Measurements from ENCODE around the gene SLC22A7.

SLC22A7 gene

GRCh38 chr6:43296780-43297497 lies 1.1 kb upstream of the SLC22A7 start:
- no peak for DNase-seq
- H3K4me3 ChIP-seq (ENCODE audit: low read depth, low read length) = no peak overlapping the region

GRCh38 chr6:43298565-43299337 lies 691 bp downstream of the SLC22A7 start:
- H3K36me3 ChIP-seq = no peaks in the 10 kb centered on the region
- H3K9me3 ChIP-seq (ENCODE audit: severe bottlenecking) = no peaks in the 10 kb centered on the region
- no peak overlapping the region for H3K27ac ChIP-seq
- no peaks in the 10 kb centered on the region for H3K27me3 ChIP-seq (ENCODE audit: insufficient read depth, low read depth, severe bottlenecking)
- TF ChIP-seq CTCF (IDR thresholded peaks at IDR 0.05; ENCODE audit: low read depth, low read length) = no peak
- H3K4me3 ChIP-seq (ENCODE audit: low read depth, low read length) = no peak overlapping the region
- DNase-seq = no peak

More at GRCh38 chr6:43296780-43297497, 1.1 kb upstream of the SLC22A7 start:
- Histone ChIP-seq H3K9me3 (ENCODE audit: severe bottlenecking) (no peaks in the 10 kb centered on the region), H3K27ac (no peak overlapping the region; the same call in 1 of the 2 replicates), H3K36me3 (no peaks in the 10 kb centered on the region), H3K27me3 (ENCODE audit: insufficient read depth, low read depth, severe bottlenecking) (no peaks in the 10 kb centered on the region)
- no peak for TF ChIP-seq CTCF (IDR thresholded peaks at IDR 0.05; ENCODE audit: low read depth, low read length)

- DNase-seq = no peak
- Histone ChIP-seq H3K27me3 (ENCODE audit: insufficient read depth, low read depth, severe bottlenecking) (no peaks in the 10 kb centered on the region), H3K9me3 (ENCODE audit: severe bottlenecking) (no peaks in the 10 kb centered on the region), H3K36me3 (no peaks in the 10 kb centered on the region), H3K27ac (no peak overlapping the region), H3K4me3 (ENCODE audit: low read depth, low read length) (no peak overlapping the region)
- TF ChIP-seq CTCF (IDR thresholded peaks at IDR 0.05; ENCODE audit: low read depth, low read length) = no peak
These were observed 1.6 kb downstream of the SLC22A7 start for GRCh38 chr6:43299338-43300293.

- DNase-seq = no peak
These were observed 3.2 kb downstream of the SLC22A7 start for GRCh38 chr6:43301081-43301870.

More at GRCh38 chr6:43301081-43301870, 3.2 kb downstream of the SLC22A7 start:
- Histone ChIP-seq H3K27ac (no peak overlapping the region), H3K4me3 (ENCODE audit: low read depth, low read length) (no peak overlapping the region), H3K9me3 (ENCODE audit: severe bottlenecking) (no peaks in the 10 kb centered on the region), H3K36me3 (no peaks in the 10 kb centered on the region), H3K27me3 (ENCODE audit: insufficient read depth, low read depth, severe bottlenecking) (no peaks in the 10 kb centered on the region)
- no peak for TF ChIP-seq CTCF (IDR thresholded peaks at IDR 0.05; ENCODE audit: low read depth, low read length)

All from WERI-Rb-1 (cell line).